ENCODE data around the gene FHAD1. TPM values are rescaled to one million over a fixed set of nuclear protein-coding genes. Genes with fewer than 3 reads are reported as not detected.
A peak's percentile ranks its signal among the peaks of the same experiment; 100 is the strongest.

FHAD1 gene
- total and polyA plus RNA-seq, 9 of the 15 experiments (the other 6 are each of a cell fraction or from before 2014, with no cell fraction given): 0.32 to 2.1 (median 1.5) TPM; not detected in 1

DNA sequence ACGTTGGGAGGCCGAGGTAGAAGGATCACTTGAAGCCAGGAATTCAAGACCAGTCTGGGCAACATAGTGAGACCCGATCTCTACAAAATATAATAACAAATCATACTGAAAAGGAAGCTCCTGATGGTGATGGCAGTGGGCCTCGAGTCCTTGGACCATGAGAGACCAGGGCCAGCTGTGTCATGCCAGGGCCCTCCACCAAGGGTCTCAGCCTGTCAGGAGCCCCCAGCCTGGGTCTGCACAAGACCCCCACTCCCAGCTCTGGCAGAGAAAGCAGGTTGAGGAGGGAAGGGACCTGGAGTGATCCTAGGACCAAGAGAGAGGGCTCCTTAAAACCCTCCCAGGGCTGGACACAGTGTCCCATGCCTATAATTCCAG is 184.5 kb downstream of the FHAD1 start:
- no peak overlapping the region for H2AFZ ChIP-seq (ENCODE audit: low read depth, low read length)
- H3K27me3 ChIP-seq (ENCODE audit: control insufficient read depth in 2 of 2, insufficient read depth in 2 of 2, low read length in 2 of 2): no peaks in the 10 kb centered on the region
- FAIRE-seq (no peak), ATAC-seq (no peak), DNase-seq (ENCODE audit: extremely low read depth in 1 of 4, low spot score in 3 of 4) (no peak)
- no peak overlapping the region for H3K9ac ChIP-seq (ENCODE audit: insufficient read depth in 1 of 2, low read depth in 2 of 2, low read length in 2 of 2)
- ChIA-PET POLR2A (interaction anchor here (0.6 to 2.2 kb wide), 5 partner anchors 12 to 1697 kb away, joined by 3 to 12 read pairs (median 3); no protein-coding TSS in a partner anchor), CTCF (ENCODE audit: low intra/inter-chr PET ratio) (interaction anchor here (1.1 to 2.9 kb wide), 4 partner anchors 103 to 143 kb away, joined by 3 to 46 read pairs (median 9); no protein-coding TSS in a partner anchor)
- peaks cover 28% of the 10 kb centered on the region; the same call in 2 of the 3 replicates for H3K36me3 ChIP-seq (ENCODE audit: control insufficient read depth, insufficient read depth, low read length)
- no peaks in the 10 kb centered on the region for H3K9me3 ChIP-seq (replicated peaks; ENCODE audit: control insufficient read depth, insufficient read depth, low read depth, low read length)
- H3K27ac ChIP-seq (ENCODE audit: extremely low read depth, low read depth, low read length): no peak overlapping the region
- H3K4me2 ChIP-seq (ENCODE audit: insufficient read depth, low read length): no peak overlapping the region
- peaks cover 7 to 36% of the 10 kb centered on the region in 2 experiments; a peak in 4 of 5 replicates for H3K4me1 ChIP-seq (replicated peaks in 1 of 2; ENCODE audit: control insufficient read depth in 2 of 2, insufficient read depth in 2 of 2, low read length in 2 of 2)
- intact Hi-C loops (cut with micrococcal nuclease) (loop anchor here (1.0 to 10.0 kb wide), 2 partner anchors 108 to 277 kb away; partner anchors contain the start of gene TMEM51), in situ Hi-C loops (cut with MboI) (loop anchor here (5.0 kb wide), 1 partner anchor 279 kb away; the partner anchor contains the start of gene TMEM51)
- TF ChIP-seq NR2F6 (CRISPR knock-in tag; IDR thresholded peaks at IDR 0.05) (0 out of 2 replicates have a peak, but pooled peaks have one; percentile 6), ZBTB26 (CRISPR knock-in tag; IDR thresholded peaks at IDR 0.05) (0 out of 2 replicates have a peak, but pooled peaks have one; percentile 5), RAD51 (IDR thresholded peaks at IDR 0.05; ENCODE audit: borderline replicate concordance, low read depth) (no peak)
- TF ChIP-seq, protein P1, sequence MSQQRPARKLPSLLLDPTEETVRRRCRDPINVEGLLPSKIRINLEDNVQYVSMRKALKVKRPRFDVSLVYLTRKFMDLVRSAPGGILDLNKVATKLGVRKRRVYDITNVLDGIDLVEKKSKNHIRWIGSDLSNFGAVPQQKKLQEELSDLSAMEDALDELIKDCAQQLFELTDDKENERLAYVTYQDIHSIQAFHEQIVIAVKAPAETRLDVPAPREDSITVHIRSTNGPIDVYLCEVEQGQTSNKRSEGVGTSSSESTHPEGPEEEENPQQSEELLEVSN (IDR thresholded peaks at IDR 0.05; ENCODE audit: borderline replicate concordance in 1 of 2, extremely low read depth in 1 of 2, insufficient read depth in 1 of 2, insufficient read length in 1 of 2, low read depth in 1 of 2, low read length in 1 of 2, poor library complexity in 1 of 2, severe bottlenecking in 1 of 2): peak in 1 of 2 experiments; percentile 0
- no TSS peak for BruUV-seq (replicated peaks)
- WGBS (ENCODE audit: insufficient coverage, low coverage, missing lambda C conversion rate): 51% methylated on average over 4 of the region's 4 CpGs
- no peak overlapping the region for H3K4me3 ChIP-seq
- peaks cover 8% of the 10 kb centered on the region; the same call in 1 of the 2 replicates for H4K20me1 ChIP-seq (replicated peaks; ENCODE audit: control insufficient read depth, insufficient read depth, low read length)
- H3K79me2 ChIP-seq (ENCODE audit: control insufficient read depth, insufficient read depth, low read length): no peaks in the 10 kb centered on the region
- H3K9me1 ChIP-seq (ENCODE audit: control insufficient read depth, insufficient read depth, low read length): peaks cover 5% of the 10 kb centered on the region

All from K562 (cell line).